SK-N-MC (cell line): Measurements from ENCODE around the gene TBC1D3I.
"Not testable (repeated sequence)": the region's sequence is repeated elsewhere in the genome, so short reads cannot be mapped to it uniquely, and the experiment has no call there.

Source experiments
- EZH2 ChIP-seq: fragments of 200-600 bp; sonication (generic); IDR thresholded peaks from one replicate; pipeline ENCODE4 v1.6.1; 2017; ENCODE audit warnings: antibody characterized with exemption
- POLR2AphosphoS5 ChIP-seq: IDR thresholded peaks from 2 replicates; pipeline ENCODE4 v1.6.1; 2012; ENCODE audit warnings: mild to moderate bottlenecking, low read depth, low read length, borderline replicate concordance

- TF ChIP-seq POLR2AphosphoS5, EZH2: not testable (repeated sequence)
Measured at GRCh38 chr17:36219556-36219955, 44.8 kb downstream of the TBC1D3I start.
